Measurements from ENCODE around the gene GMPR. TPM values are rescaled to one million over a fixed set of nuclear protein-coding genes. Genes with fewer than 3 reads are reported as not detected.
A peak's percentile ranks its signal among the peaks of the same experiment; 100 is the strongest.

Gene GMPR
- total RNA-seq, 6 experiments from 2014 or later: 4.7 to 9.1 (median 5.4) TPM

GRCh38 chr6:16206595-16207037 is 31.8 kb upstream of the GMPR start:
- Mint-ChIP-seq H3K9me3 (no peaks in the 10 kb centered on the region), H3K4me1 (ENCODE audit: low read depth) (peaks cover 23% of the 10 kb centered on the region), H3K4me3 (peak overlapping the region; percentile 63), H3K27ac (peak overlapping the region; percentile 74), H3K36me3 (ENCODE audit: low read depth) (no peaks in the 10 kb centered on the region), H3K27me3 (ENCODE audit: insufficient read depth) (peaks cover 6% of the 10 kb centered on the region; the same call in 1 of the 2 replicates)
- peak; percentile 88 for DNase-seq
- TF ChIP-seq, protein P1, sequence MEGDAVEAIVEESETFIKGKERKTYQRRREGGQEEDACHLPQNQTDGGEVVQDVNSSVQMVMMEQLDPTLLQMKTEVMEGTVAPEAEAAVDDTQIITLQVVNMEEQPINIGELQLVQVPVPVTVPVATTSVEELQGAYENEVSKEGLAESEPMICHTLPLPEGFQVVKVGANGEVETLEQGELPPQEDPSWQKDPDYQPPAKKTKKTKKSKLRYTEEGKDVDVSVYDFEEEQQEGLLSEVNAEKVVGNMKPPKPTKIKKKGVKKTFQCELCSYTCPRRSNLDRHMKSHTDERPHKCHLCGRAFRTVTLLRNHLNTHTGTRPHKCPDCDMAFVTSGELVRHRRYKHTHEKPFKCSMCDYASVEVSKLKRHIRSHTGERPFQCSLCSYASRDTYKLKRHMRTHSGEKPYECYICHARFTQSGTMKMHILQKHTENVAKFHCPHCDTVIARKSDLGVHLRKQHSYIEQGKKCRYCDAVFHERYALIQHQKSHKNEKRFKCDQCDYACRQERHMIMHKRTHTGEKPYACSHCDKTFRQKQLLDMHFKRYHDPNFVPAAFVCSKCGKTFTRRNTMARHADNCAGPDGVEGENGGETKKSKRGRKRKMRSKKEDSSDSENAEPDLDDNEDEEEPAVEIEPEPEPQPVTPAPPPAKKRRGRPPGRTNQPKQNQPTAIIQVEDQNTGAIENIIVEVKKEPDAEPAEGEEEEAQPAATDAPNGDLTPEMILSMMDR (IDR thresholded peaks at IDR 0.05): peak; percentile 100

- Mint-ChIP-seq H3K9me3 (no peaks in the 10 kb centered on the region), H3K27ac (no peak overlapping the region), H3K4me1 (ENCODE audit: low read depth) (peaks cover 23% of the 10 kb centered on the region), H3K27me3 (ENCODE audit: insufficient read depth) (peaks cover 6% of the 10 kb centered on the region), H3K4me3 (no peak overlapping the region), H3K36me3 (ENCODE audit: low read depth) (no peaks in the 10 kb centered on the region)
- TF ChIP-seq, protein P1 (IDR thresholded peaks at IDR 0.05): no peak
- no peak for DNase-seq
These were observed 29.4 kb upstream of the GMPR start for GRCh38 chr6:16208989-16209388.

GRCh38 chr6:16209539-16209938 is 28.8 kb upstream of the GMPR start:
- Mint-ChIP-seq H3K9me3 (no peaks in the 10 kb centered on the region), H3K27ac (no peak overlapping the region), H3K27me3 (ENCODE audit: insufficient read depth) (peaks cover 6% of the 10 kb centered on the region), H3K4me1 (ENCODE audit: low read depth) (peaks cover 28% of the 10 kb centered on the region), H3K36me3 (ENCODE audit: low read depth) (no peaks in the 10 kb centered on the region), H3K4me3 (no peak overlapping the region)
- TF ChIP-seq, protein P1 (IDR thresholded peaks at IDR 0.05): no peak
- DNase-seq: no peak

GRCh38 chr6:16212276-16212675 is 26.1 kb upstream of the GMPR start:
- no peak overlapping the region for H3K4me3 Mint-ChIP-seq
- no peaks in the 10 kb centered on the region; the same call in 1 of the 2 replicates for H3K9me3 Mint-ChIP-seq
- no peak overlapping the region for H3K27ac Mint-ChIP-seq
- TF ChIP-seq, protein P1 (IDR thresholded peaks at IDR 0.05): no peak
- peaks cover 23% of the 10 kb centered on the region for H3K4me1 Mint-ChIP-seq (ENCODE audit: low read depth)
- no peaks in the 10 kb centered on the region for H3K36me3 Mint-ChIP-seq (ENCODE audit: low read depth)
- peaks cover 6% of the 10 kb centered on the region for H3K27me3 Mint-ChIP-seq (ENCODE audit: insufficient read depth)
- no peak for DNase-seq

GRCh38 chr6:16216501-16217155 is 21.8 kb upstream of the GMPR start:
- H3K4me3 Mint-ChIP-seq: peak overlapping the region; percentile 10; the same call in 1 of the 2 replicates
- H3K27me3 Mint-ChIP-seq (ENCODE audit: insufficient read depth): no peaks in the 10 kb centered on the region; the same call in 1 of the 2 replicates
- peak overlapping the region; percentile 55 for H3K27ac Mint-ChIP-seq
- TF ChIP-seq, protein P1 (IDR thresholded peaks at IDR 0.05): no peak
- DNase-seq: no peak
- H3K4me1 Mint-ChIP-seq (ENCODE audit: low read depth): peaks cover 23% of the 10 kb centered on the region
- H3K36me3 Mint-ChIP-seq (ENCODE audit: low read depth): no peaks in the 10 kb centered on the region
- H3K9me3 Mint-ChIP-seq: no peaks in the 10 kb centered on the region; the same call in 1 of the 2 replicates
